Activated T-cell treated with anti-CD3 and anti-CD28 coated beads, Interleukin-2, amount 50 U/mL, for 24 hours (primary cell): ENCODE measurements around the gene TF.

ENCODE experiments used
- DNase-seq: peaks from one replicate; pipeline ENCODE4 v3.0.0-alpha.2; 2020
- H3K27ac Mint-ChIP-seq: 2 replicates; pipeline ENCODE4 v1.8.0; 2020; ENCODE audit warnings: mild to moderate bottlenecking, mixed read lengths
- H3K27me3 Mint-ChIP-seq: 2 replicates; pipeline ENCODE4 v1.8.0; 2020; ENCODE audit warnings: mixed read lengths
- H3K36me3 Mint-ChIP-seq: 2 replicates; pipeline ENCODE4 v1.8.0; 2020; ENCODE audit warnings: low read depth, mixed read lengths
- H3K4me1 Mint-ChIP-seq: 2 replicates; pipeline ENCODE4 v1.8.0; 2020; ENCODE audit warnings: low read depth, mixed read lengths
- H3K4me3 Mint-ChIP-seq: 2 replicates; pipeline ENCODE4 v1.8.0; 2020; ENCODE audit warnings: mild to moderate bottlenecking, moderate library complexity, mixed read lengths
- H3K9me3 Mint-ChIP-seq: 2 replicates; pipeline ENCODE4 v1.8.0; 2020; ENCODE audit warnings: mixed read lengths

TF gene

DNA sequence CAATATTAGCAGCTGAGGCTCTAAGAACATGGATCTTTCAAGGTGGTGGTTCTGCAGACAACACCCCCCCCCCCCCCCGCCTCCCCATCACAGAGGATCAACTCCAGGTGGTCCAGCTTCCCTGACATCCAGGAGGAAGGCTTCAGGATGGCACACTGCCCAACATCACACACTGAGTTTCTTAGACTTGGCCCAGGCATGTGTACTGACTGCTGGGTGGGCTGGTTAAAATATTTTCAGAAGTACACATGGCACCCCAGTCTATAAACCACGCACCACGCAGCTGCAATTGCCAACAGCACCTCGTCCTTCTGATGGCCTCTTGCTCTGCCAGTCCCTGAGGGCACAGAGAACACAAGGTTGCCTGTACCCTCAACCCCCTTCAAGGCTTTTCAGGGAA is 81.5 kb downstream of the TF start:
- Mint-ChIP-seq H3K36me3 (peaks cover 44% of the 10 kb centered on the region), H3K27ac (no peak overlapping the region), H3K27me3 (no peaks in the 10 kb centered on the region), H3K9me3 (no peaks in the 10 kb centered on the region), H3K4me1 (no peaks in the 10 kb centered on the region), H3K4me3 (no peak overlapping the region)
- no peak for DNase-seq

- H3K27ac Mint-ChIP-seq: peak overlapping the region; percentile 31
- H3K27me3 Mint-ChIP-seq: no peaks in the 10 kb centered on the region
- H3K4me1 Mint-ChIP-seq: no peaks in the 10 kb centered on the region
- peaks cover 34% of the 10 kb centered on the region for H3K36me3 Mint-ChIP-seq
- no peak for DNase-seq
- H3K9me3 Mint-ChIP-seq: no peaks in the 10 kb centered on the region
- H3K4me3 Mint-ChIP-seq: no peak overlapping the region
Observed at GRCh38 chr3:133828576-133829309, 82.5 kb downstream of the TF start.

DNA sequence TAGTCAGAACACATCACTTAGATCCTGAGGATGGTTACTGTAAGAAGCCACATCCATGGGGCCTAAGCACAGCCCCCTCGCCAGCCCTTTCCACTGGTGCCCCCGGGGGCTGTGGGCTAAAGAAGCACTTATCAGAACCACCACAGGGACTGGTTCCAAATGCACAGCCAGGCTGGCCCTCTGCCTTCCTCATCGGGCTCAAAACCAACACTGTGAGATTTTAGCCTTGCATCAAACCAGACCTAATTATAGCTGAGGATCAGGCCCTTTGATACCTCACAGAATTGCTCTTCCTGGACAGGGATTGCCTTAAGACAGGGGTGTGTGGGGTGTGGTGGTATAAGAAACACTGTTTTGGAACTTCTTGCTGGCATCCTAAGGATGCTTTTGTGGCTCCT is 83.1 kb downstream of the TF start:
- Mint-ChIP-seq H3K4me1 (no peaks in the 10 kb centered on the region), H3K27ac (no peak overlapping the region), H3K4me3 (no peak overlapping the region), H3K36me3 (peaks cover 28% of the 10 kb centered on the region), H3K27me3 (no peaks in the 10 kb centered on the region), H3K9me3 (no peaks in the 10 kb centered on the region)
- DNase-seq: no peak

GRCh38 chr3:133830071-133830470 is 83.9 kb downstream of the TF start:
- no peaks in the 10 kb centered on the region for H3K4me1 Mint-ChIP-seq
- no peak overlapping the region for H3K4me3 Mint-ChIP-seq
- no peaks in the 10 kb centered on the region for H3K9me3 Mint-ChIP-seq
- H3K36me3 Mint-ChIP-seq: peaks cover 20% of the 10 kb centered on the region
- H3K27me3 Mint-ChIP-seq: no peaks in the 10 kb centered on the region
- no peak overlapping the region for H3K27ac Mint-ChIP-seq
- no peak for DNase-seq

DNA sequence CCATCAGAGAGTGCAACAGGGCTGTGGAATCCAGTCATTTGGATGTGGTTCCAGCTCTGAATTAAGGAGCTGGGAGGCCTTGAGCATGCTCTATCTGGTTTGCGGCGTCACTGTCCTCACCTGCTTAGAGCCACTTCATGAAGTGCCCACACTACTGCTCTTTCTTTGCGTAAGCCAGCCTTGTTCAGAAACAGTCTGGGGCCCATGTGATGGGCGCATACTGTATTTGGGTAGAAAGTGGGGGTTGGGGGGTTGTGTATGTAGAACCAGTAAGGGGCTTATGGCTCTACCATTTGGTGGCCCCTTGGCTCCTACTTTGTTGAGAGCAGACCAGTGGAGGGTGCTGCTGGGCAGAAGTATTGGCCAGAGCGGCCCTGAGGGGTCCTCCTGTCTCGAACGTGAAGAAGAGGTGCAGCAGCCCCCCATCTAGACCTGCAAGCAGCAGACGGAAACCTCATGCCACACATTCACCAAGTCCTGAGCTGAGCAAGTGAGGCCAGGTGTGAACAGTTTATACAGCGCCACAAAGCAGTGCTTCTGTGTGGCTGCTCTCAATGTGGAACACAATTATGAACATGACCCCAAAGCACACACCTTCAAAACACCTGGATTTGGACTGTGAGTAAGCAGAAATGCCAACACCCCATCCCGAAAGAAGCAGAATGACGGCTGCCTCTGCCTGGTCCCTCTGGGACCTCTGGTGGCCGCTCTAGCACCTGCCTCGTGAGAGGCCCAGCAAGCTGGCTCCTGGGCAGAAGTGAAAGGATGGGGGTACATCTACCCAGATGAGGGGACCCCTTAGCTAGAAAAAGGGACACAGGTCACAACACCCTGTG is 86.0 kb downstream of the TF start:
- no peak for DNase-seq
- no peaks in the 10 kb centered on the region for H3K4me1 Mint-ChIP-seq
- no peaks in the 10 kb centered on the region for H3K9me3 Mint-ChIP-seq
- no peak overlapping the region for H3K4me3 Mint-ChIP-seq
- H3K27ac Mint-ChIP-seq: no peak overlapping the region
- peaks cover under 1% of the 10 kb centered on the region for H3K36me3 Mint-ChIP-seq
- no peaks in the 10 kb centered on the region for H3K27me3 Mint-ChIP-seq

GRCh38 chr3:133832802-133833144 is 86.6 kb downstream of the TF start:
- H3K27me3 Mint-ChIP-seq: no peaks in the 10 kb centered on the region
- no peaks in the 10 kb centered on the region for H3K36me3 Mint-ChIP-seq
- no peak overlapping the region for H3K4me3 Mint-ChIP-seq
- no peak for DNase-seq
- H3K27ac Mint-ChIP-seq: no peak overlapping the region
- no peaks in the 10 kb centered on the region for H3K4me1 Mint-ChIP-seq
- H3K9me3 Mint-ChIP-seq: no peaks in the 10 kb centered on the region

DNA sequence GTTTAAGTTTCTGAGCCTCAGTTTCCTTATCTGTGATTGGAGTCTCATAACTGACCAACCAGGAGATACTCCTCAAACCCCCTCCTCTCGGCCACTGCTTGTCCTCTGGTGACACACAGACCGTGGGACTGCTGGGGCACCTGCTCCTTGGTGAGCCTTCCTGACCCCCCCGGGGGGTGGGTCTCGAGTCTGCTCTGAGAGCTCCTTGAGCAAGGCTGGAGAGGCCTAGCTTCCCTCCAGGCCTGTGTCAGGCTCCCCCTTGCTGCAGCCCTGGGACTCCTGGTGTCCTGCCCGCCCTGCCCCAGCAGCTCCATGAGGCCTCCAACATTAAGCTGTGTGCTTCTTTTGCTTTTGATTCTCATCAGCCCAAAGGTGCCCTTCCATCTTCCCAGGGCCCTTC is 87.1 kb downstream of the TF start:
- H3K27ac Mint-ChIP-seq: no peak overlapping the region
- no peaks in the 10 kb centered on the region for H3K4me1 Mint-ChIP-seq
- DNase-seq: no peak
- H3K36me3 Mint-ChIP-seq: no peaks in the 10 kb centered on the region
- no peaks in the 10 kb centered on the region for H3K27me3 Mint-ChIP-seq
- no peak overlapping the region for H3K4me3 Mint-ChIP-seq
- no peaks in the 10 kb centered on the region for H3K9me3 Mint-ChIP-seq

DNA sequence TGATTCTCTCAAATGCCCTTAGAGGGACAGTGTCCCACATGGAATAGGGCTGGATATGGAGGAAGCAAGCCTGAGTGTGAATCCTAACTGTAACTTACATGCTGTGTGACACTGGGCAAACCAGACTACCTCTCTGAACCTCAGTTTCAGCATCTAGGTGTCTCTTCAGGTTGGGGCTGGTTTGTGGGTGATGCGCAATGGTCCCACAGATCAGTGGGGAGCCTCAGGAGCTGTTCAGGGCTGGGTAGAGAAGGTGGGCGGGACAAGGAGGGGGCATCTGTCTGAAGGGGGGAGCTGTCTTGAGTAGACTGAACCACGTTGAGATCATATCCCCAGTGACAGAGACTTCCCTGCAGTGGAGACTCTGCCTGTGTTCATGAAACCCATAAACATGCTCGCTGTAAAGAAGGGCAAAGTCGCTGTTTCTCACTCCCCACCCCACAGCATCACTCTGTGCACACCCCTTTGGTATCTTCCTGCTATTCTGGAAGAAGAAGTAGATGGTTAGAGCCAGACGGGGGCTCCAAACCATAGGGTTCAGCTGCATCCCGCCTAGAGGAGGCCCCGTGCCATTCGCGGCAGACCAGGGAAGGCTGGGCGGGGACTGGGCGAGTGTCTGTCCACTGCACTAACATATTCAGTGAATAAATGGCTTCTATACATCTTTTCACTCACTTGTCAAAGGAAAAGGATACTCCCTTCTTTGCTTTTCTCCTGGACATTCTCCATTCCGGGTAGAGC is 87.9 kb downstream of the TF start:
- no peaks in the 10 kb centered on the region for H3K4me1 Mint-ChIP-seq
- no peak overlapping the region for H3K4me3 Mint-ChIP-seq
- H3K9me3 Mint-ChIP-seq: no peaks in the 10 kb centered on the region
- DNase-seq: no peak
- no peaks in the 10 kb centered on the region for H3K27me3 Mint-ChIP-seq
- no peak overlapping the region for H3K27ac Mint-ChIP-seq
- H3K36me3 Mint-ChIP-seq: no peaks in the 10 kb centered on the region

- no peaks in the 10 kb centered on the region for H3K36me3 Mint-ChIP-seq
- no peak for DNase-seq
- H3K4me3 Mint-ChIP-seq: no peak overlapping the region
- no peaks in the 10 kb centered on the region for H3K9me3 Mint-ChIP-seq
- no peaks in the 10 kb centered on the region for H3K27me3 Mint-ChIP-seq
- no peaks in the 10 kb centered on the region for H3K4me1 Mint-ChIP-seq
- no peak overlapping the region for H3K27ac Mint-ChIP-seq
Observed at GRCh38 chr3:133834621-133835417, 88.6 kb downstream of the TF start.

GRCh38 chr3:133835418-133835743 is 89.2 kb downstream of the TF start:
- Mint-ChIP-seq H3K36me3 (no peaks in the 10 kb centered on the region), H3K4me3 (no peak overlapping the region), H3K27me3 (no peaks in the 10 kb centered on the region)

DNA sequence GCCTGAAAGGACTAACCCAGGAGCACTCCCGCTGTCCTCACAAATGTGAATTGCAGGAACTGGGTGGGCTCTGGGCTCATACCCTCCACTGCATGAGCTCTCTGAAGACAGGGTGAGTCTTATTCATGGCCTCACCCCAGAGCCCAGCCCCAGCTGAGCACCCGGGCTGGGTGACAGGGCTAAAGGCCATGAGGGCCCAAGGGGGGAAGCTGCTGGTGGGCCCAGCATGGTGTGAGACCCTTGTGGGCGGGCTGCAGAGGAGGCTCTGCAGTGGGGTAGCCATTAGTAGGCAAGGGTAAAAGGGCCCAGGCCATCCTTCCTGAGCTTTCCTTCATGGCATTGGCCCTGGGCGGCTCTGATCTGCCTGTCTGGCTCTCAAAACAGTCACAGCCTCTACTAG is 89.8 kb downstream of the TF start:
- Mint-ChIP-seq H3K4me1 (no peaks in the 10 kb centered on the region), H3K4me3 (no peak overlapping the region), H3K27me3 (no peaks in the 10 kb centered on the region), H3K9me3 (no peaks in the 10 kb centered on the region), H3K36me3 (no peaks in the 10 kb centered on the region), H3K27ac (no peak overlapping the region)
- DNase-seq: no peak

More at GRCh38 chr3:133835418-133835743, 89.2 kb downstream of the TF start:
- no peaks in the 10 kb centered on the region for H3K4me1 Mint-ChIP-seq
- no peak for DNase-seq
- H3K9me3 Mint-ChIP-seq: no peaks in the 10 kb centered on the region
- H3K27ac Mint-ChIP-seq: no peak overlapping the region

DNA sequence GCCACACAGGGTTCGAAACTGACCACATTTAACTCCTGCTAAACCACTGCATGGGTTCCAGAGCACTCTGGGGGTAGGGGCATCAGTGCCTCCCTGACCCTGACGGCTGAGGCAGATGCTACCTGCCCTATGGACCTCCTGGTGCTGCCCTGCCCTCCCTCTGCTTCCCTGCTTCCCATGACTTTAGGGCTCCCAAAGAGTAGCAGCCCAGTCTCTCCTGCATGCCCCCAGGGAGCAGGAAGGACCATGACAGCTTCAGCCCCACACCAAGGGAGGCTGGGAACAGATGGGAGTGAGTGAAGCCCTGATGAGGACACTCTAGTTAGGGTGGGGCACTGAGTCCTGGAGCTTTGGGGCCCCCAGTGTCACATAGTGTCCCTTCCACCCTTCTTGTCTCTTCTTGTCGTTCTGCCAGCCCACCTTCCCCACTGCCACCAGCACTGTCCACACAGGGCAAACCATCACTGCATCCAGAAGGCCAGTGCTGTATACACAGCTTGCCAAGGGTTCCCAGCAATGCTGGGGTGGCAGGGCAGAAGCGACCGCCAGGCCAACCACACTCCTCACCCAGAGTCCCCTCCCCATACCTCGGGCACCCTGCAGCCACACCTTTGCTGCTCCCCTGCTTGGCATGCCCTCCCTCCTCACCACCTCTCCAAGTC is 90.4 kb downstream of the TF start:
- no peaks in the 10 kb centered on the region for H3K36me3 Mint-ChIP-seq
- DNase-seq: no peak
- no peak overlapping the region for H3K27ac Mint-ChIP-seq
- H3K4me3 Mint-ChIP-seq: no peak overlapping the region
- no peaks in the 10 kb centered on the region for H3K4me1 Mint-ChIP-seq
- no peaks in the 10 kb centered on the region for H3K9me3 Mint-ChIP-seq
- no peaks in the 10 kb centered on the region for H3K27me3 Mint-ChIP-seq

GRCh38 chr3:133837487-133838295 is 91.5 kb downstream of the TF start:
- Mint-ChIP-seq H3K9me3 (no peaks in the 10 kb centered on the region), H3K4me3 (no peak overlapping the region), H3K4me1 (no peaks in the 10 kb centered on the region), H3K27me3 (no peaks in the 10 kb centered on the region), H3K36me3 (no peaks in the 10 kb centered on the region), H3K27ac (no peak overlapping the region)
- no peak for DNase-seq
